ENCODE results near the gene WASF1.

WASF1 gene

DNA sequence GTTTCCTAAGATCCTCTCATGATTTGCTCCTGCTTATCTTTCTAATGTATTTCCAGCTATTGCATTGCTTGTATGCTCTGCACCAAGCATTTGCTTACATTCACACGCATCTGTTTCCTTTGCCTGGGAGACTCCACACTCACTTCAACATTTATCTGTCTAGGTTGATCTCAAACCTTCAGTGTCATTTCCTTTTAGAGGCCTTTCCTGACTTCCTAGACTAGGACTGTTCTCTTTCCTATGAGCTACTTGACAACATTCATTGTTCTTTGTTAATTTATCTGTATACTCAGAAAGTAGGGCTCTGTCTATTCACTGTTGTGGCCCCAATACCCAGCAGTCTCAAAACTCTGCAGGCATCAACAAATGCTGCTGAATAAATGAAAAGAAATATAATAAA, 84.4 kb downstream of the WASF1 start:
- no peaks in the 10 kb centered on the region for H3F3A ChIP-seq (ENCODE audit: control insufficient read depth, insufficient read depth)
- no peak for TF ChIP-seq EZH2phosphoT487 (IDR thresholded peaks at IDR 0.05; ENCODE audit: borderline replicate concordance, low read length)
- TF ChIP-seq, protein P1, sequence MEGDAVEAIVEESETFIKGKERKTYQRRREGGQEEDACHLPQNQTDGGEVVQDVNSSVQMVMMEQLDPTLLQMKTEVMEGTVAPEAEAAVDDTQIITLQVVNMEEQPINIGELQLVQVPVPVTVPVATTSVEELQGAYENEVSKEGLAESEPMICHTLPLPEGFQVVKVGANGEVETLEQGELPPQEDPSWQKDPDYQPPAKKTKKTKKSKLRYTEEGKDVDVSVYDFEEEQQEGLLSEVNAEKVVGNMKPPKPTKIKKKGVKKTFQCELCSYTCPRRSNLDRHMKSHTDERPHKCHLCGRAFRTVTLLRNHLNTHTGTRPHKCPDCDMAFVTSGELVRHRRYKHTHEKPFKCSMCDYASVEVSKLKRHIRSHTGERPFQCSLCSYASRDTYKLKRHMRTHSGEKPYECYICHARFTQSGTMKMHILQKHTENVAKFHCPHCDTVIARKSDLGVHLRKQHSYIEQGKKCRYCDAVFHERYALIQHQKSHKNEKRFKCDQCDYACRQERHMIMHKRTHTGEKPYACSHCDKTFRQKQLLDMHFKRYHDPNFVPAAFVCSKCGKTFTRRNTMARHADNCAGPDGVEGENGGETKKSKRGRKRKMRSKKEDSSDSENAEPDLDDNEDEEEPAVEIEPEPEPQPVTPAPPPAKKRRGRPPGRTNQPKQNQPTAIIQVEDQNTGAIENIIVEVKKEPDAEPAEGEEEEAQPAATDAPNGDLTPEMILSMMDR (IDR thresholded peaks at IDR 0.05; ENCODE audit: low read depth, low read length, poor library complexity, severe bottlenecking) = no peak
- H3K4me2 ChIP-seq (ENCODE audit: low read length) = no peak overlapping the region
- no peaks in the 10 kb centered on the region for H3K79me2 ChIP-seq (ENCODE audit: control insufficient read depth, low read length)
- H3K27me3 ChIP-seq (ENCODE audit: control insufficient read depth, low read length) = no peaks in the 10 kb centered on the region
- peaks cover 20% of the 10 kb centered on the region for H3K36me3 ChIP-seq (ENCODE audit: control insufficient read depth, low read length)
- no peaks in the 10 kb centered on the region for H3K9me3 ChIP-seq (ENCODE audit: control insufficient read depth, insufficient read depth, low read length)
- no peak overlapping the region for H3K4me3 ChIP-seq (ENCODE audit: low read length)
- no peak overlapping the region for H3K27ac ChIP-seq (ENCODE audit: low read depth, low read length)
- no peaks in the 10 kb centered on the region for H3K4me1 ChIP-seq (ENCODE audit: control insufficient read depth, low read length)
- H4K20me1 ChIP-seq (ENCODE audit: control insufficient read depth, insufficient read depth, low read depth, low read length) = no peaks in the 10 kb centered on the region
- H3K9me2 ChIP-seq (replicated peaks; ENCODE audit: control insufficient read depth, low read length) = no peaks in the 10 kb centered on the region

DNA sequence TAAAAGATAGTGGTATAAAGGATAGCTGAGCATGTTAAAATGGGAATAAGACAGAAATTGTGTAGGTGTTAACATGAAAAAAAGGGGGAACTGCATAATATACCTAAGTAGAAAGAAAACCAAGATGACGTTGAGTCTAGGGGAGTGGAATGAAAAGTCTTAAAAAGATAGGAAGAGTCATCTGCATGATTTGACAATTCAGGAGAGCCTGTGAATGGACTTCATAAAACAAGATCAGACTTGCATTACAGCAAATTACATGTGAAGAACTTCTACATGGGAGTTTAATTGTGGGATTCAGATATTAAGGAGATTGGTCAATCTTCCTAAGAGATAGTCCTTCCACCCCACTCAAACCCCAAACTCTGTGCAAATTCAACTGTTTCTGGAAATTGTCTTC, 85.5 kb downstream of the WASF1 start:
- no peak overlapping the region for H3K4me3 ChIP-seq (ENCODE audit: low read length)
- no peaks in the 10 kb centered on the region for H3K27me3 ChIP-seq (ENCODE audit: control insufficient read depth, low read length)

DNA sequence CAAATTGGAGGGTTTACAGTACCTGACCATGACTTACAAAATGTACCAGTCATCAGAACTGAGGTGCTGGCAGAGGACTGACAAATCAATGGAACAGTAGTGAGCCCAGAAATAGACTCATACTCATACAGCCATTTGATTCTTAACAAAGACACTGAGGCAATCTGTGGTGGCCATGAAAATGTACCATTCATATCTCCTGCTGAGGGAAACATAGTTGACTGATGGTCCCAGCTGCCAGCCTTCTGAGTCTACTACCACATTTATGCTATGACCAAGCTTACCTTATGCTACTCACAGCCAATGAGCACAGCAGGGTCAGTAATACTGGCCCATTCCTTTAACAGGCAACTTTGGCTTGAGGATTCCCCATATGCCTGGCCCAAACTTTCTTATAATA, 88.6 kb downstream of the WASF1 start:
- no peaks in the 10 kb centered on the region for H3F3A ChIP-seq (ENCODE audit: control insufficient read depth, insufficient read depth)
- H3K9me3 ChIP-seq (ENCODE audit: control insufficient read depth, insufficient read depth, low read length) = no peaks in the 10 kb centered on the region
- H3K4me2 ChIP-seq (ENCODE audit: low read length) = no peak overlapping the region
- H3K36me3 ChIP-seq (ENCODE audit: control insufficient read depth, low read length) = 0 out of 2 replicates have a peak, but pooled peaks cover 2% of the 10 kb centered on the region
- no peaks in the 10 kb centered on the region for H3K9me2 ChIP-seq (replicated peaks; ENCODE audit: control insufficient read depth, low read length)
- H3K27ac ChIP-seq (ENCODE audit: low read depth, low read length) = no peak overlapping the region
- 0 out of 2 replicates have a peak, but pooled peaks cover 3% of the 10 kb centered on the region for H3K4me1 ChIP-seq (ENCODE audit: control insufficient read depth, low read length)
- no peaks in the 10 kb centered on the region for H3K79me2 ChIP-seq (ENCODE audit: control insufficient read depth, low read length)
- H4K20me1 ChIP-seq (ENCODE audit: control insufficient read depth, insufficient read depth, low read depth, low read length) = no peaks in the 10 kb centered on the region
- no peak for TF ChIP-seq EZH2phosphoT487 (IDR thresholded peaks at IDR 0.05; ENCODE audit: borderline replicate concordance, low read length)
- TF ChIP-seq, protein P1 (IDR thresholded peaks at IDR 0.05; ENCODE audit: low read depth, low read length, poor library complexity, severe bottlenecking) = no peak
- H3K27me3 ChIP-seq (ENCODE audit: control insufficient read depth, low read length) = no peaks in the 10 kb centered on the region
- H3K4me3 ChIP-seq (ENCODE audit: low read length) = no peak overlapping the region

More for the DNA sequence above, 85.5 kb downstream of the WASF1 start:
- Histone ChIP-seq H3K9me3 (ENCODE audit: control insufficient read depth, insufficient read depth, low read length) (no peaks in the 10 kb centered on the region), H3K36me3 (ENCODE audit: control insufficient read depth, low read length) (peaks cover 9% of the 10 kb centered on the region), H3K4me2 (ENCODE audit: low read length) (no peak overlapping the region), H3K79me2 (ENCODE audit: control insufficient read depth, low read length) (no peaks in the 10 kb centered on the region), H3K27ac (ENCODE audit: low read depth, low read length) (no peak overlapping the region), H3K4me1 (ENCODE audit: control insufficient read depth, low read length) (no peaks in the 10 kb centered on the region), H4K20me1 (ENCODE audit: control insufficient read depth, insufficient read depth, low read depth, low read length) (no peaks in the 10 kb centered on the region), H3K9me2 (replicated peaks; ENCODE audit: control insufficient read depth, low read length) (no peaks in the 10 kb centered on the region), H3F3A (ENCODE audit: control insufficient read depth, insufficient read depth) (no peaks in the 10 kb centered on the region)
- TF ChIP-seq, protein P1 (IDR thresholded peaks at IDR 0.05; ENCODE audit: low read depth, low read length, poor library complexity, severe bottlenecking) = no peak
- TF ChIP-seq EZH2phosphoT487 (IDR thresholded peaks at IDR 0.05; ENCODE audit: borderline replicate concordance, low read length) = no peak
